WTC11 (cell line): ENCODE results near the gene IL6R. TPM values are rescaled to one million over a fixed set of nuclear protein-coding genes. Genes with fewer than 3 reads are reported as not detected.

Source experiments
- ATAC-seq: fragments of 200-7000 bp; cut with Tn5 transposase; 2 replicates; pipeline ENCODE4 v1.10.0; 2021; ENCODE audit warnings: mild to moderate bottlenecking, moderate library complexity
- CTCF ChIA-PET: fragments of 300-600 bp; sonication (Branson Sonifier 250); formaldehyde crosslinking; loops from one replicate; lab custom pipeline; 2021; ENCODE audit warnings: antibody characterized with exemption; lab: Charles Lee
- POLR2A ChIA-PET: fragments of 350-600 bp; sonication (Branson Sonifier 250); formaldehyde crosslinking; loops from one replicate; lab custom pipeline; 2021; ENCODE audit warnings: antibody characterized with exemption; lab: Charles Lee
- DNase-seq: peaks from one replicate; pipeline ENCODE4 v3.0.0; 2021; ENCODE audit warnings: low spot score
- H3K27ac Mint-ChIP-seq: 2 replicates; pipeline ENCODE4 v1.8.0; 2021; ENCODE audit warnings: mixed read lengths
- H3K27me3 Mint-ChIP-seq: 2 replicates; pipeline ENCODE4 v1.8.0; 2021; ENCODE audit warnings: low read depth, mild to moderate bottlenecking, moderate library complexity, mixed read lengths
- H3K36me3 Mint-ChIP-seq: 2 replicates; pipeline ENCODE4 v1.8.0; 2021; ENCODE audit warnings: mixed read lengths
- H3K4me1 Mint-ChIP-seq: 2 replicates; pipeline ENCODE4 v1.8.0; 2022; ENCODE audit warnings: mixed read lengths
- H3K4me3 Mint-ChIP-seq: 2 replicates; pipeline ENCODE4 v1.8.0; 2021; ENCODE audit warnings: mild to moderate bottlenecking, moderate library complexity, mixed read lengths
- H3K9me3 Mint-ChIP-seq: 2 replicates; pipeline ENCODE4 v1.8.0; 2021; ENCODE audit warnings: mixed read lengths
- CREB1 ChIP-seq: sonication (generic); formaldehyde crosslinking; IDR thresholded peaks from 2 replicates; pipeline ENCODE4 v1.8.0; 2023; ENCODE audit warnings: mild to moderate bottlenecking, missing genetic modification reagents
- IRF2 ChIP-seq: sonication (generic); formaldehyde crosslinking; IDR thresholded peaks from 2 replicates; pipeline ENCODE4 v1.8.0; 2022; ENCODE audit warnings: low read depth, missing genetic modification reagents, borderline replicate concordance
- KAT7 ChIP-seq: sonication (generic); formaldehyde crosslinking; IDR thresholded peaks from 2 replicates; pipeline ENCODE4 v1.8.1; 2023; ENCODE audit warnings: missing genetic modification reagents, mild to moderate bottlenecking, borderline replicate concordance
- NFATC4 ChIP-seq: fragments of 250-450 bp; sonication (Bioruptor Pico); IDR thresholded peaks from 2 replicates; pipeline ENCODE4 v1.9.0; 2021; ENCODE audit warnings: mild to moderate bottlenecking
- NFYB ChIP-seq: sonication (generic); formaldehyde crosslinking; conservative IDR thresholded peaks from 2 replicates; pipeline ENCODE4 v1.8.0; 2022; ENCODE audit warnings: low read depth, missing genetic modification reagents
- SP1 ChIP-seq: sonication (generic); formaldehyde crosslinking; conservative IDR thresholded peaks from 2 replicates; pipeline ENCODE4 v1.8.1; 2022; ENCODE audit warnings: missing genetic modification reagents
- TEAD1 ChIP-seq: sonication (generic); formaldehyde crosslinking; IDR thresholded peaks from 2 replicates; pipeline ENCODE4 v1.8.0; 2022; ENCODE audit warnings: mild to moderate bottlenecking, missing genetic modification reagents
- TP53 ChIP-seq: sonication (generic); formaldehyde crosslinking; IDR thresholded peaks from 2 replicates; pipeline ENCODE4 v1.8.1; 2023; ENCODE audit warnings: mild to moderate bottlenecking, missing genetic modification reagents
- total RNA-seq: library from RNA; stranded (reverse); gene quantifications from 3 replicates; pipeline ENCODE4 v1.2.3, GENCODE V29; 2021
- TF ChIP-seq, protein P1 (sequence below): sonication (generic); formaldehyde crosslinking; IDR thresholded peaks from 2 replicates; pipeline ENCODE4 v1.8.1; 2023; ENCODE audit warnings: mild to moderate bottlenecking, moderate library complexity, missing genetic modification reagents
- TF ChIP-seq, protein P2 (sequence below): sonication (generic); formaldehyde crosslinking; conservative IDR thresholded peaks from 2 replicates; pipeline ENCODE4 v1.8.1; 2023; ENCODE audit warnings: mild to moderate bottlenecking, low read depth, missing genetic modification reagents, moderate library complexity
- TF ChIP-seq, protein P3 (sequence below): sonication (generic); formaldehyde crosslinking; IDR thresholded peaks from 2 replicates; pipeline ENCODE4 v1.8.1; 2022; ENCODE audit warnings: low read depth, mild to moderate bottlenecking, moderate library complexity, missing genetic modification reagents, borderline replicate concordance
- TF ChIP-seq, protein P4 (sequence below): sonication (generic); formaldehyde crosslinking; IDR thresholded peaks from 2 replicates; pipeline ENCODE4 v1.8.0; 2022; ENCODE audit warnings: missing genetic modification reagents
- TF ChIP-seq, protein P5 (sequence below): sonication (generic); formaldehyde crosslinking; IDR thresholded peaks from 2 replicates; pipeline ENCODE4 v1.8.1; 2022; ENCODE audit warnings: mild to moderate bottlenecking, moderate library complexity, missing genetic modification reagents
- TF ChIP-seq, protein P6 (sequence below): sonication (generic); formaldehyde crosslinking; IDR thresholded peaks from 2 replicates; pipeline ENCODE4 v1.8.0; 2022; ENCODE audit warnings: mild to moderate bottlenecking, missing genetic modification reagents
- TF ChIP-seq, protein P7 (sequence below): sonication (generic); formaldehyde crosslinking; IDR thresholded peaks from 2 replicates; pipeline ENCODE4 v1.8.0; 2022; ENCODE audit warnings: mild to moderate bottlenecking, missing genetic modification reagents

Gene IL6R
- total RNA-seq, 1 experiment from 2014 or later, result 7.0 TPM

DNA sequence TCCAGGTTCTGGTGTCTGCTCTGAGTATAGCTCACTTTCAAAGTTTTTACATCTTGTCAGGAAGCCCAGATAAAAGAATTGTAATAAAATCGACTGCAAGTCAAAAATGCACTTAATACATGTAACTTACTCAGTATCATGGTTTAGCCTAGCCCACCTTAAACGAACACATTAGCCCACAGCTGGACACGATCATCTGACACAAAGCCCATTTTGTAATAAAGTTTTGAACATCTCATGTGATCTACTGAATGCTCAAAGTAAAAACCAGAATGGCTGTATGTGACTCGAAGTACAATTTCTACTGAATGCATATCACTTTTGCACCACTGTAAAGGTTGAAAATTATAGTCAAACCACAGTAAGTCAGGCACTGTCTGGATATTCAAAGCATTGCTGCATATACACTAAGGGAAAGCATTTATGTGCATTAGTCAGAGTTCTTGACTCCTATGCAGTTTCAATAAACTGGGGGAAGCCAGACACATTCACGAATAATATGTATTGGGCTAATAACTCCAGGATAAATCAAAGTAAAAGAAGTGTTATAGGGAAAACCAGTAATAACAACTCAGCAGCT is 84.6 kb downstream of the IL6R start:
- peaks cover 23% of the 10 kb centered on the region for H3K4me1 Mint-ChIP-seq
- H3K27ac Mint-ChIP-seq, result no peak overlapping the region
- no peak for TF ChIP-seq IRF2
- TF ChIP-seq, protein P1, sequence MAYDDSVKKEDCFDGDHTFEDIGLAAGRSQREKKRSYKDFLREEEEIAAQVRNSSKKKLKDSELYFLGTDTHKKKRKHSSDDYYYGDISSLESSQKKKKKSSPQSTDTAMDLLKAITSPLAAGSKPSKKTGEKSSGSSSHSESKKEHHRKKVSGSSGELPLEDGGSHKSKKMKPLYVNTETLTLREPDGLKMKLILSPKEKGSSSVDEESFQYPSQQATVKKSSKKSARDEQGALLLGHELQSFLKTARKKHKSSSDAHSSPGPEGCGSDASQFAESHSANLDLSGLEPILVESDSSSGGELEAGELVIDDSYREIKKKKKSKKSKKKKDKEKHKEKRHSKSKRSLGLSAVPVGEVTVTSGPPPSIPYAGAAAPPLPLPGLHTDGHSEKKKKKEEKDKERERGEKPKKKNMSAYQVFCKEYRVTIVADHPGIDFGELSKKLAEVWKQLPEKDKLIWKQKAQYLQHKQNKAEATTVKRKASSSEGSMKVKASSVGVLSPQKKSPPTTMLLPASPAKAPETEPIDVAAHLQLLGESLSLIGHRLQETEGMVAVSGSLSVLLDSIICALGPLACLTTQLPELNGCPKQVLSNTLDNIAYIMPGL (CRISPR knock-in tag), result no peak
- TF ChIP-seq NFATC4 (CRISPR knock-in tag), result no peak
- TF ChIP-seq, protein P2, sequence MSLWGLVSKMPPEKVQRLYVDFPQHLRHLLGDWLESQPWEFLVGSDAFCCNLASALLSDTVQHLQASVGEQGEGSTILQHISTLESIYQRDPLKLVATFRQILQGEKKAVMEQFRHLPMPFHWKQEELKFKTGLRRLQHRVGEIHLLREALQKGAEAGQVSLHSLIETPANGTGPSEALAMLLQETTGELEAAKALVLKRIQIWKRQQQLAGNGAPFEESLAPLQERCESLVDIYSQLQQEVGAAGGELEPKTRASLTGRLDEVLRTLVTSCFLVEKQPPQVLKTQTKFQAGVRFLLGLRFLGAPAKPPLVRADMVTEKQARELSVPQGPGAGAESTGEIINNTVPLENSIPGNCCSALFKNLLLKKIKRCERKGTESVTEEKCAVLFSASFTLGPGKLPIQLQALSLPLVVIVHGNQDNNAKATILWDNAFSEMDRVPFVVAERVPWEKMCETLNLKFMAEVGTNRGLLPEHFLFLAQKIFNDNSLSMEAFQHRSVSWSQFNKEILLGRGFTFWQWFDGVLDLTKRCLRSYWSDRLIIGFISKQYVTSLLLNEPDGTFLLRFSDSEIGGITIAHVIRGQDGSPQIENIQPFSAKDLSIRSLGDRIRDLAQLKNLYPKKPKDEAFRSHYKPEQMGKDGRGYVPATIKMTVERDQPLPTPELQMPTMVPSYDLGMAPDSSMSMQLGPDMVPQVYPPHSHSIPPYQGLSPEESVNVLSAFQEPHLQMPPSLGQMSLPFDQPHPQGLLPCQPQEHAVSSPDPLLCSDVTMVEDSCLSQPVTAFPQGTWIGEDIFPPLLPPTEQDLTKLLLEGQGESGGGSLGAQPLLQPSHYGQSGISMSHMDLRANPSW (CRISPR knock-in tag), result no peak
- TF ChIP-seq TEAD1 (CRISPR knock-in tag), result no peak
- ChIA-PET CTCF (interaction anchor here (1.0 to 4.8 kb wide), 3 partner anchors 10 to 70 kb away, joined by 3 to 33 read pairs (median 6); no protein-coding TSS in a partner anchor), POLR2A (no interaction called here)
- H3K4me3 Mint-ChIP-seq, result no peak overlapping the region
- H3K36me3 Mint-ChIP-seq, result no peaks in the 10 kb centered on the region
- no peaks in the 10 kb centered on the region for H3K9me3 Mint-ChIP-seq
- DNase-seq (no peak), ATAC-seq (no peak)
- peaks cover 3% of the 10 kb centered on the region; the same call in 1 of the 2 replicates for H3K27me3 Mint-ChIP-seq

DNA sequence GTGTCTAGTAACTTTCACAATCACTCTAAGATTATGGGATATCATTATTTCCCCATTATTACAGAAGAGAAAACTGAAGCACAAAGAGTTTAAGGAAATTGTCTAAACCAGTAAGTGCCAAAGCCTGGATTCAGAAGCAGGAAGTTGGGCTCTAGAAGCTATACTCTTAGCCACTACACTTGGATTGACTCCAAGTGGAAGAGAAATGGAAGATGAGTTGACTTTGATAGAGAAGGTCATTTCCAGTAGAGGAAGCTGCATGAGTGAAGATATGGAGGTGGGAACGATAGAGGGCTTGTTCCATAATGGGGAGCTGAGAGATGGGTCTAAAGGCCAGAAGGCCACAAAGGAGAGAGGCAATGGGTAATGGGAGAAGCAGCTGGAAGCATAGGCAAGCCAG is 85.2 kb downstream of the IL6R start:
- no peak for DNase-seq
- ATAC-seq, result no peak
- Mint-ChIP-seq H3K27me3 (peaks cover 3% of the 10 kb centered on the region; the same call in 1 of the 2 replicates), H3K9me3 (no peaks in the 10 kb centered on the region), H3K4me1 (peaks cover 19% of the 10 kb centered on the region), H3K36me3 (no peaks in the 10 kb centered on the region), H3K27ac (no peak overlapping the region), H3K4me3 (no peak overlapping the region)
- TF ChIP-seq, protein P3, sequence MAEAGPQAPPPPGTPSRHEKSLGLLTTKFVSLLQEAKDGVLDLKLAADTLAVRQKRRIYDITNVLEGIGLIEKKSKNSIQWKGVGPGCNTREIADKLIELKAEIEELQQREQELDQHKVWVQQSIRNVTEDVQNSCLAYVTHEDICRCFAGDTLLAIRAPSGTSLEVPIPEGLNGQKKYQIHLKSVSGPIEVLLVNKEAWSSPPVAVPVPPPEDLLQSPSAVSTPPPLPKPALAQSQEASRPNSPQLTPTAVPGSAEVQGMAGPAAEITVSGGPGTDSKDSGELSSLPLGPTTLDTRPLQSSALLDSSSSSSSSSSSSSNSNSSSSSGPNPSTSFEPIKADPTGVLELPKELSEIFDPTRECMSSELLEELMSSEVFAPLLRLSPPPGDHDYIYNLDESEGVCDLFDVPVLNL, result no peak
- TF ChIP-seq, protein P4, sequence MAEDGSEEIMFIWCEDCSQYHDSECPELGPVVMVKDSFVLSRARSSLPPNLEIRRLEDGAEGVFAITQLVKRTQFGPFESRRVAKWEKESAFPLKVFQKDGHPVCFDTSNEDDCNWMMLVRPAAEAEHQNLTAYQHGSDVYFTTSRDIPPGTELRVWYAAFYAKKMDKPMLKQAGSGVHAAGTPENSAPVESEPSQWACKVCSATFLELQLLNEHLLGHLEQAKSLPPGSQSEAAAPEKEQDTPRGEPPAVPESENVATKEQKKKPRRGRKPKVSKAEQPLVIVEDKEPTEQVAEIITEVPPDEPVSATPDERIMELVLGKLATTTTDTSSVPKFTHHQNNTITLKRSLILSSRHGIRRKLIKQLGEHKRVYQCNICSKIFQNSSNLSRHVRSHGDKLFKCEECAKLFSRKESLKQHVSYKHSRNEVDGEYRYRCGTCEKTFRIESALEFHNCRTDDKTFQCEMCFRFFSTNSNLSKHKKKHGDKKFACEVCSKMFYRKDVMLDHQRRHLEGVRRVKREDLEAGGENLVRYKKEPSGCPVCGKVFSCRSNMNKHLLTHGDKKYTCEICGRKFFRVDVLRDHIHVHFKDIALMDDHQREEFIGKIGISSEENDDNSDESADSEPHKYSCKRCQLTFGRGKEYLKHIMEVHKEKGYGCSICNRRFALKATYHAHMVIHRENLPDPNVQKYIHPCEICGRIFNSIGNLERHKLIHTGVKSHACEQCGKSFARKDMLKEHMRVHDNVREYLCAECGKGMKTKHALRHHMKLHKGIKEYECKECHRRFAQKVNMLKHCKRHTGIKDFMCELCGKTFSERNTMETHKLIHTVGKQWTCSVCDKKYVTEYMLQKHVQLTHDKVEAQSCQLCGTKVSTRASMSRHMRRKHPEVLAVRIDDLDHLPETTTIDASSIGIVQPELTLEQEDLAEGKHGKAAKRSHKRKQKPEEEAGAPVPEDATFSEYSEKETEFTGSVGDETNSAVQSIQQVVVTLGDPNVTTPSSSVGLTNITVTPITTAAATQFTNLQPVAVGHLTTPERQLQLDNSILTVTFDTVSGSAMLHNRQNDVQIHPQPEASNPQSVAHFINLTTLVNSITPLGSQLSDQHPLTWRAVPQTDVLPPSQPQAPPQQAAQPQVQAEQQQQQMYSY (CRISPR knock-in tag), result no peak
- TF ChIP-seq, protein P1 (CRISPR knock-in tag), result no peak
- TF ChIP-seq CREB1 (CRISPR knock-in tag) (no peak), NFYB (CRISPR knock-in tag) (no peak), KAT7 (no peak), TP53 (CRISPR knock-in tag) (no peak), SP1 (CRISPR knock-in tag) (no peak)
- TF ChIP-seq, protein P5, sequence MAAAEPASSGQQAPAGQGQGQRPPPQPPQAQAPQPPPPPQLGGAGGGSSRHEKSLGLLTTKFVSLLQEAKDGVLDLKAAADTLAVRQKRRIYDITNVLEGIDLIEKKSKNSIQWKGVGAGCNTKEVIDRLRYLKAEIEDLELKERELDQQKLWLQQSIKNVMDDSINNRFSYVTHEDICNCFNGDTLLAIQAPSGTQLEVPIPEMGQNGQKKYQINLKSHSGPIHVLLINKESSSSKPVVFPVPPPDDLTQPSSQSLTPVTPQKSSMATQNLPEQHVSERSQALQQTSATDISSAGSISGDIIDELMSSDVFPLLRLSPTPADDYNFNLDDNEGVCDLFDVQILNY, result no peak
- TF ChIP-seq, protein P2 (CRISPR knock-in tag), result no peak
- TF ChIP-seq, protein P6, sequence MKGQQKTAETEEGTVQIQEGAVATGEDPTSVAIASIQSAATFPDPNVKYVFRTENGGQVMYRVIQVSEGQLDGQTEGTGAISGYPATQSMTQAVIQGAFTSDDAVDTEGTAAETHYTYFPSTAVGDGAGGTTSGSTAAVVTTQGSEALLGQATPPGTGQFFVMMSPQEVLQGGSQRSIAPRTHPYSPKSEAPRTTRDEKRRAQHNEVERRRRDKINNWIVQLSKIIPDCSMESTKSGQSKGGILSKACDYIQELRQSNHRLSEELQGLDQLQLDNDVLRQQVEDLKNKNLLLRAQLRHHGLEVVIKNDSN (CRISPR knock-in tag), result no peak
- TF ChIP-seq, protein P7, sequence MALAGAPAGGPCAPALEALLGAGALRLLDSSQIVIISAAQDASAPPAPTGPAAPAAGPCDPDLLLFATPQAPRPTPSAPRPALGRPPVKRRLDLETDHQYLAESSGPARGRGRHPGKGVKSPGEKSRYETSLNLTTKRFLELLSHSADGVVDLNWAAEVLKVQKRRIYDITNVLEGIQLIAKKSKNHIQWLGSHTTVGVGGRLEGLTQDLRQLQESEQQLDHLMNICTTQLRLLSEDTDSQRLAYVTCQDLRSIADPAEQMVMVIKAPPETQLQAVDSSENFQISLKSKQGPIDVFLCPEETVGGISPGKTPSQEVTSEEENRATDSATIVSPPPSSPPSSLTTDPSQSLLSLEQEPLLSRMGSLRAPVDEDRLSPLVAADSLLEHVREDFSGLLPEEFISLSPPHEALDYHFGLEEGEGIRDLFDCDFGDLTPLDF, result no peak
- ChIA-PET CTCF (interaction anchor here (4.8 kb wide), 1 partner anchor 56 kb away, joined by 33 read pairs; no protein-coding TSS in a partner anchor), POLR2A (interaction anchor here (0.5 kb wide), 1 partner anchor 154 kb away, joined by 3 read pairs; no protein-coding TSS in a partner anchor)
